ENCODE measurements around the gene GUCY1A2. TPM values are rescaled to one million over a fixed set of nuclear protein-coding genes. Genes with fewer than 3 reads are reported as not detected.

The GUCY1A2 gene
- polyA plus RNA-seq, 3 donors, result not detected

DNA sequence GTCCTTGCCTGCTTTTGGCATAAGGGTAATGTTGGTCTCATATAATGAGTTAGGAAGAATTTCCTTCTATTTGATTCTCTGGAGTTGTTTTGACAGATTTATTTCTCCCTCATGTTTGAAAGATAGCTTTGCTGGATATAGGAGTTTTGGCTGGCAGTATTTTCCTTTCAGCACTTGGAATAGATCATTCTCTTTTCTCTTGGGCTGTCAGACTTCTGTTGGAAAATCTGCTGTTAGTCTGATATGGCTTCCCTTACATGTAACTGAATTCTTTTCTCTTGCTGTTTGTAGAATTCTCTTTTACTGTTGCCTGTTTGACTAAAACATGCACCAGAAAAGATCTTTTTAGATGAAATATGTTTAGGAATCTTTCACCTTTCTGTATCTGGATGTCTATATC lies 165.5 kb downstream of the GUCY1A2 start:
- DNase-seq, result no peak
- Mint-ChIP-seq H3K4me1 (no peaks in the 10 kb centered on the region), H3K36me3 (no peaks in the 10 kb centered on the region), H3K9me3 (peaks cover 6 to 19% (median 16%) of the 10 kb centered on the region in 7 donors), H3K27me3 (ENCODE audit: low read depth in 3 of 3) (no peaks in the 10 kb centered on the region), H3K27ac (no peak overlapping the region), H3K4me3 (no peak overlapping the region)
- Histone ChIP-seq H3K9ac (ENCODE audit: insufficient read depth, low read length, poor library complexity, severe bottlenecking) (no peak overlapping the region), H4K20me1 (ENCODE audit: insufficient read depth, low read length) (no peaks in the 10 kb centered on the region), H3K4me3 (replicated peaks in 1 of 3; ENCODE audit: low read depth in 2 of 3, low read length in 3 of 3) (no peak overlapping the region), H3K36me3 (replicated peaks in 1 of 2; ENCODE audit: control insufficient read depth in 1 of 2, insufficient read depth in 2 of 2, low read length in 2 of 2) (no peaks in the 10 kb centered on the region), H3K9me3 (replicated peaks in 1 of 2; ENCODE audit: control insufficient read depth in 1 of 2, insufficient read depth in 1 of 2, low read length in 2 of 2) (peaks cover 13 to 17% of the 10 kb centered on the region in 2 donors), H3K4me2 (replicated peaks; ENCODE audit: extremely low read depth, low read length, poor library complexity, severe bottlenecking) (no peak overlapping the region), H3K4me1 (ENCODE audit: control insufficient read depth in 1 of 2, insufficient read depth in 2 of 2, low read length in 2 of 2) (no peaks in the 10 kb centered on the region), H3K27ac (ENCODE audit: low read depth in 1 of 2, low read length in 2 of 2) (no peak overlapping the region), H3K27me3 (ENCODE audit: control insufficient read depth in 2 of 2, insufficient read depth in 2 of 2, low read length in 2 of 2) (no peaks in the 10 kb centered on the region), H2AFZ (ENCODE audit: insufficient read depth, low read depth, low read length, poor library complexity, severe bottlenecking) (no peak overlapping the region), H3K79me2 (ENCODE audit: insufficient read depth, low read length) (no peaks in the 10 kb centered on the region)
- intact Hi-C loops (cut with micrococcal nuclease), result no loop called here
- TF ChIP-seq, protein P1, sequence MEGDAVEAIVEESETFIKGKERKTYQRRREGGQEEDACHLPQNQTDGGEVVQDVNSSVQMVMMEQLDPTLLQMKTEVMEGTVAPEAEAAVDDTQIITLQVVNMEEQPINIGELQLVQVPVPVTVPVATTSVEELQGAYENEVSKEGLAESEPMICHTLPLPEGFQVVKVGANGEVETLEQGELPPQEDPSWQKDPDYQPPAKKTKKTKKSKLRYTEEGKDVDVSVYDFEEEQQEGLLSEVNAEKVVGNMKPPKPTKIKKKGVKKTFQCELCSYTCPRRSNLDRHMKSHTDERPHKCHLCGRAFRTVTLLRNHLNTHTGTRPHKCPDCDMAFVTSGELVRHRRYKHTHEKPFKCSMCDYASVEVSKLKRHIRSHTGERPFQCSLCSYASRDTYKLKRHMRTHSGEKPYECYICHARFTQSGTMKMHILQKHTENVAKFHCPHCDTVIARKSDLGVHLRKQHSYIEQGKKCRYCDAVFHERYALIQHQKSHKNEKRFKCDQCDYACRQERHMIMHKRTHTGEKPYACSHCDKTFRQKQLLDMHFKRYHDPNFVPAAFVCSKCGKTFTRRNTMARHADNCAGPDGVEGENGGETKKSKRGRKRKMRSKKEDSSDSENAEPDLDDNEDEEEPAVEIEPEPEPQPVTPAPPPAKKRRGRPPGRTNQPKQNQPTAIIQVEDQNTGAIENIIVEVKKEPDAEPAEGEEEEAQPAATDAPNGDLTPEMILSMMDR (IDR thresholded peaks at IDR 0.05), result no peak

DNA sequence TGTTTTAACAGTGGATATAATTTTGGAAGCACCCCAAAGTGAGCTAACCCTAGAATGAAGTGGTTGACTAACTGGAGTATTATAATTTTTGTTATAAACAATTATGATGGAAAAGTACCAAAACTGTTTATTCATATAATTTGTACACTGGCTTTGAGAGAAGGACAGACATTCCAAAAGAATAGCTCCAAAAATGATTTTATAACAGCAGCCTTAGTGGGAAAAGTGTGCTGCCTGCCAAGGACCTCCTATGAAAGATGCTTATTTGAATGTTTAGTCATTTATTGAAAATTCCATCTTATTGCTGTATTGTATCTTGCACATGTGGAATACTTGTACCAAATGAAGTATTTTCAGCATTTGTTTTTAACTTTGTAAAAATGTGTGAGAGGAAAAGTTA lies 169.8 kb downstream of the GUCY1A2 start:
- Histone ChIP-seq H2AFZ (ENCODE audit: insufficient read depth, low read depth, low read length, poor library complexity, severe bottlenecking) (no peak overlapping the region), H3K9ac (ENCODE audit: insufficient read depth, low read length, poor library complexity, severe bottlenecking) (no peak overlapping the region), H3K4me3 (replicated peaks in 1 of 3; ENCODE audit: low read depth in 2 of 3, low read length in 3 of 3) (no peak overlapping the region), H3K27me3 (ENCODE audit: control insufficient read depth in 2 of 2, insufficient read depth in 2 of 2, low read length in 2 of 2) (no peaks in the 10 kb centered on the region), H3K36me3 (replicated peaks in 1 of 2; ENCODE audit: control insufficient read depth in 1 of 2, insufficient read depth in 2 of 2, low read length in 2 of 2) (no peaks in the 10 kb centered on the region), H3K9me3 (replicated peaks in 1 of 2; ENCODE audit: control insufficient read depth in 1 of 2, insufficient read depth in 1 of 2, low read length in 2 of 2) (peaks cover 0 to under 1% of the 10 kb centered on the region in 2 donors), H3K4me2 (replicated peaks; ENCODE audit: extremely low read depth, low read length, poor library complexity, severe bottlenecking) (no peak overlapping the region), H3K27ac (ENCODE audit: low read depth in 1 of 2, low read length in 2 of 2) (no peak overlapping the region), H4K20me1 (ENCODE audit: insufficient read depth, low read length) (no peaks in the 10 kb centered on the region), H3K79me2 (ENCODE audit: insufficient read depth, low read length) (no peaks in the 10 kb centered on the region), H3K4me1 (ENCODE audit: control insufficient read depth in 1 of 2, insufficient read depth in 2 of 2, low read length in 2 of 2) (no peaks in the 10 kb centered on the region)
- no peak overlapping the region for H3K27ac Mint-ChIP-seq
- no peaks in the 10 kb centered on the region for H3K4me1 Mint-ChIP-seq
- TF ChIP-seq, protein P1 (IDR thresholded peaks at IDR 0.05), result no peak
- DNase-seq, result no peak
- intact Hi-C loops (cut with micrococcal nuclease), result no loop called here
- no peaks in the 10 kb centered on the region for H3K27me3 Mint-ChIP-seq (ENCODE audit: low read depth in 3 of 3)
- peaks cover 0 to 4% (median 2%) of the 10 kb centered on the region in 7 donors for H3K9me3 Mint-ChIP-seq
- no peaks in the 10 kb centered on the region for H3K36me3 Mint-ChIP-seq
- H3K4me3 Mint-ChIP-seq, result no peak overlapping the region

Measured in CD14-positive monocyte (primary cell).